ENCODE results near the gene KAZALD1.

- no peak for TF ChIP-seq CTCF (IDR thresholded peaks at IDR 0.05)
- no peak for TF ChIP-seq POLR2A (IDR thresholded peaks at IDR 0.05)
Measured at GRCh38 chr10:101112799-101113594, 51.2 kb downstream of the KAZALD1 start.
